K562 (cell line): Measurements from ENCODE around the gene SCYL1. TPM values are rescaled to one million over a fixed set of nuclear protein-coding genes. Genes with fewer than 3 reads are reported as not detected.

Experiments
- CCAR2 ChIP-seq: fragments of 200-400 bp; formaldehyde crosslinking; IDR thresholded peaks from 2 replicates; pipeline ENCODE4 v1.6.1; 2017; ENCODE audit warnings: mild to moderate bottlenecking, low read depth, low read length
- CXXC5 ChIP-seq: fragments of 250-450 bp; sonication (Bioruptor Pico); IDR thresholded peaks from 2 replicates; pipeline ENCODE4 v1.8.0; 2022; ENCODE audit warnings: inconsistent platforms, mild to moderate bottlenecking, moderate library complexity
- DEAF1 ChIP-seq: fragments of 450-650 bp; formaldehyde crosslinking; IDR thresholded peaks from 2 replicates; pipeline ENCODE4 v1.4.0; 2020; ENCODE audit warnings: mild to moderate bottlenecking, moderate library complexity
- ETV1 ChIP-seq: fragments of 450-650 bp; conservative IDR thresholded peaks from 2 replicates; pipeline ENCODE4 v1.6.1; 2016; ENCODE audit warnings: missing genetic modification characterization, control low read depth, low read depth, missing compliant biosample characterization
- MAFF ChIP-seq: IDR thresholded peaks from 2 replicates; pipeline ENCODE4 v1.6.1; 2012; ENCODE audit warnings: low read length, improper control_type of control experiment
- MEIS2 ChIP-seq: fragments of 450-650 bp; IDR thresholded peaks from 2 replicates; pipeline ENCODE4 v1.6.1; 2014; ENCODE audit warnings: mild to moderate bottlenecking; ENCODE audit not compliant: partially characterized antibody
- OTX1 ChIP-seq: fragments of 450-650 bp; formaldehyde crosslinking; IDR thresholded peaks from 2 replicates; pipeline ENCODE4 v1.4.0; 2022; ENCODE audit warnings: mild to moderate bottlenecking
- RHOXF2B ChIP-seq: fragments of 250-450 bp; sonication (Bioruptor Pico); conservative IDR thresholded peaks from 2 replicates; pipeline ENCODE4 v1.5.1; 2021
- ZC3H8 ChIP-seq: fragments of 450-650 bp; IDR thresholded peaks from 2 replicates; pipeline ENCODE4 v1.6.1; 2017
- ZFP1 ChIP-seq: fragments of 450-650 bp; formaldehyde crosslinking; IDR thresholded peaks from 2 replicates; pipeline ENCODE4 v1.4.0; 2020; ENCODE audit warnings: mild to moderate bottlenecking, mixed read lengths
- ZNF121 ChIP-seq: sonication (generic); formaldehyde crosslinking; conservative IDR thresholded peaks from 2 replicates; pipeline ENCODE4 v1.8.0; 2022; ENCODE audit warnings: missing genetic modification reagents
- ZNF408 ChIP-seq: fragments of 250-450 bp; sonication (Bioruptor Pico); IDR thresholded peaks from 2 replicates; pipeline ENCODE4 v1.4.0; 2020; ENCODE audit warnings: low read depth, mild to moderate bottlenecking, moderate library complexity
- ZNF717 ChIP-seq: fragments of 250-450 bp; sonication (Bioruptor Pico); IDR thresholded peaks from 2 replicates; pipeline ENCODE4 v1.5.0; 2021
- polyA plus RNA-seq, 8 experiments: library from polyadenylated mRNA; depleted of rRNA in 4 of 8; stranded (reverse) in 5 of 8; unstranded in 3 of 8; fragments of >200 nt; fragmentation: Nextera tagmentation in 2 of 8; fragmentation: Illumina TruSeq in 1 of 8; extraction: Ambion mirVana in 2 of 8; extraction: Trizol in 1 of 8; gene quantifications; 2 replicates each; pipeline versions ENCODE4 v1.2.1 to v1.2.3, GENCODE V29; 2011 to 2014; ENCODE audit warnings: inconsistent platforms in 1 of 8, missing spikeins in 1 of 8
- total RNA-seq, 7 experiments: library from RNA; depleted of rRNA in 6 of 7; stranded (reverse); fragments of >200 nt in 6 of 7; fragmentation: Illumina TruSeq in 2 of 7; extraction: Trizol in 2 of 7; gene quantifications; 2 replicates each; pipeline versions ENCODE4 v1.2.1 to v1.2.3, GENCODE V29; 2011 to 2021; ENCODE audit warnings: low replicate concordance in 1 of 7
- TF ChIP-seq, protein P1 (sequence below): fragments of 450-650 bp; IDR thresholded peaks from 2 replicates; pipeline ENCODE4 v1.6.1; 2016
- TF ChIP-seq, protein P2 (sequence below): fragments of 150-350 bp; conservative IDR thresholded peaks from 2 replicates; pipeline ENCODE4 v1.6.1; 2014; ENCODE audit warnings: low read length
- TF ChIP-seq, protein P3 (sequence below), 3 experiments: fragments of 200-800 bp in 1 of 3; fragments of 250-450 bp in 1 of 3; fragments of 450-650 bp in 1 of 3; sonication (Bioruptor Pico) in 1 of 3; sonication (Bioruptor generic) in 1 of 3; formaldehyde crosslinking in 1 of 3; IDR thresholded peaks; 2 replicates each; pipeline versions ENCODE4 v1.6.1 to v1.8.0; 2016 to 2022; ENCODE audit warnings: mild to moderate bottlenecking in 2 of 3, missing genetic modification characterization in 2 of 3, missing compliant biosample characterization in 1 of 3, moderate library complexity in 1 of 3
- TF ChIP-seq, protein P4 (sequence below): fragments of 450-650 bp; IDR thresholded peaks from 2 replicates; pipeline ENCODE4 v1.6.1; 2016; ENCODE audit warnings: borderline replicate concordance

Gene SCYL1
- total and polyA plus RNA-seq, 9 of the 15 experiments (the other 6 are each of a cell fraction or from before 2014, with no cell fraction given) = 1.9 to 145 (median 57.6) TPM

DNA sequence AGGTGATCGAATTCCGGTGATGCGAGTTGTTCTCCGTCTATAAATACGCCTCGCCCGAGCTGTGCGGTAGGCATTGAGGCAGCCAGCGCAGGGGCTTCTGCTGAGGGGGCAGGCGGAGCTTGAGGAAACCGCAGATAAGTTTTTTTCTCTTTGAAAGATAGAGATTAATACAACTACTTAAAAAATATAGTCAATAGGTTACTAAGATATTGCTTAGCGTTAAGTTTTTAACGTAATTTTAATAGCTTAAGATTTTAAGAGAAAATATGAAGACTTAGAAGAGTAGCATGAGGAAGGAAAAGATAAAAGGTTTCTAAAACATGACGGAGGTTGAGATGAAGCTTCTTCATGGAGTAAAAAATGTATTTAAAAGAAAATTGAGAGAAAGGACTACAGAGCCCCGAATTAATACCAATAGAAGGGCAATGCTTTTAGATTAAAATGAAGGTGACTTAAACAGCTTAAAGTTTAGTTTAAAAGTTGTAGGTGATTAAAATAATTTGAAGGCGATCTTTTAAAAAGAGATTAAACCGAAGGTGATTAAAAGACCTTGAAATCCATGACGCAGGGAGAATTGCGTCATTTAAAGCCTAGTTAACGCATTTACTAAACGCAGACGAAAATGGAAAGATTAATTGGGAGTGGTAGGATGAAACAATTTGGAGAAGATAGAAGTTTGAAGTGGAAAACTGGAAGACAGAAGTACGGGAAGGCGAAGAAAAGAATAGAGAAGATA, 25.7 kb upstream of the SCYL1 start, which contains the start of gene MALAT1 (continued):
- TF ChIP-seq ETV1 (tag) = no peak
- TF ChIP-seq, protein P1, sequence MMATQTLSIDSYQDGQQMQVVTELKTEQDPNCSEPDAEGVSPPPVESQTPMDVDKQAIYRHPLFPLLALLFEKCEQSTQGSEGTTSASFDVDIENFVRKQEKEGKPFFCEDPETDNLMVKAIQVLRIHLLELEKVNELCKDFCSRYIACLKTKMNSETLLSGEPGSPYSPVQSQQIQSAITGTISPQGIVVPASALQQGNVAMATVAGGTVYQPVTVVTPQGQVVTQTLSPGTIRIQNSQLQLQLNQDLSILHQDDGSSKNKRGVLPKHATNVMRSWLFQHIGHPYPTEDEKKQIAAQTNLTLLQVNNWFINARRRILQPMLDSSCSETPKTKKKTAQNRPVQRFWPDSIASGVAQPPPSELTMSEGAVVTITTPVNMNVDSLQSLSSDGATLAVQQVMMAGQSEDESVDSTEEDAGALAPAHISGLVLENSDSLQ = no peak
- no peak for TF ChIP-seq MEIS2
- TF ChIP-seq, protein P2, sequence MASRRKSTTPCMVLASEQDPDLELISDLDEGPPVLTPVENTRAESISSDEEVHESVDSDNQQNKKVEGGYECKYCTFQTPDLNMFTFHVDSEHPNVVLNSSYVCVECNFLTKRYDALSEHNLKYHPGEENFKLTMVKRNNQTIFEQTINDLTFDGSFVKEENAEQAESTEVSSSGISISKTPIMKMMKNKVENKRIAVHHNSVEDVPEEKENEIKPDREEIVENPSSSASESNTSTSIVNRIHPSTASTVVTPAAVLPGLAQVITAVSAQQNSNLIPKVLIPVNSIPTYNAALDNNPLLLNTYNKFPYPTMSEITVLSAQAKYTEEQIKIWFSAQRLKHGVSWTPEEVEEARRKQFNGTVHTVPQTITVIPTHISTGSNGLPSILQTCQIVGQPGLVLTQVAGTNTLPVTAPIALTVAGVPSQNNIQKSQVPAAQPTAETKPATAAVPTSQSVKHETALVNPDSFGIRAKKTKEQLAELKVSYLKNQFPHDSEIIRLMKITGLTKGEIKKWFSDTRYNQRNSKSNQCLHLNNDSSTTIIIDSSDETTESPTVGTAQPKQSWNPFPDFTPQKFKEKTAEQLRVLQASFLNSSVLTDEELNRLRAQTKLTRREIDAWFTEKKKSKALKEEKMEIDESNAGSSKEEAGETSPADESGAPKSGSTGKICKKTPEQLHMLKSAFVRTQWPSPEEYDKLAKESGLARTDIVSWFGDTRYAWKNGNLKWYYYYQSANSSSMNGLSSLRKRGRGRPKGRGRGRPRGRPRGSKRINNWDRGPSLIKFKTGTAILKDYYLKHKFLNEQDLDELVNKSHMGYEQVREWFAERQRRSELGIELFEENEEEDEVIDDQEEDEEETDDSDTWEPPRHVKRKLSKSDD = peak; percentile 96
- TF ChIP-seq, protein P3, sequence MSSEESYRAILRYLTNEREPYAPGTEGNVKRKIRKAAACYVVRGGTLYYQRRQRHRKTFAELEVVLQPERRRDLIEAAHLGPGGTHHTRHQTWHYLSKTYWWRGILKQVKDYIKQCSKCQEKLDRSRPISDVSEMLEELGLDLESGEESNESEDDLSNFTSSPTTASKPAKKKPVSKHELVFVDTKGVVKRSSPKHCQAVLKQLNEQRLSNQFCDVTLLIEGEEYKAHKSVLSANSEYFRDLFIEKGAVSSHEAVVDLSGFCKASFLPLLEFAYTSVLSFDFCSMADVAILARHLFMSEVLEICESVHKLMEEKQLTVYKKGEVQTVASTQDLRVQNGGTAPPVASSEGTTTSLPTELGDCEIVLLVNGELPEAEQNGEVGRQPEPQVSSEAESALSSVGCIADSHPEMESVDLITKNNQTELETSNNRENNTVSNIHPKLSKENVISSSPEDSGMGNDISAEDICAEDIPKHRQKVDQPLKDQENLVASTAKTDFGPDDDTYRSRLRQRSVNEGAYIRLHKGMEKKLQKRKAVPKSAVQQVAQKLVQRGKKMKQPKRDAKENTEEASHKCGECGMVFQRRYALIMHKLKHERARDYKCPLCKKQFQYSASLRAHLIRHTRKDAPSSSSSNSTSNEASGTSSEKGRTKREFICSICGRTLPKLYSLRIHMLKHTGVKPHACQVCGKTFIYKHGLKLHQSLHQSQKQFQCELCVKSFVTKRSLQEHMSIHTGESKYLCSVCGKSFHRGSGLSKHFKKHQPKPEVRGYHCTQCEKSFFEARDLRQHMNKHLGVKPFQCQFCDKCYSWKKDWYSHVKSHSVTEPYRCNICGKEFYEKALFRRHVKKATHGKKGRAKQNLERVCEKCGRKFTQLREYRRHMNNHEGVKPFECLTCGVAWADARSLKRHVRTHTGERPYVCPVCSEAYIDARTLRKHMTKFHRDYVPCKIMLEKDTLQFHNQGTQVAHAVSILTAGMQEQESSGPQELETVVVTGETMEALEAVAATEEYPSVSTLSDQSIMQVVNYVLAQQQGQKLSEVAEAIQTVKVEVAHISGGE (CRISPR knock-in tag; IDR thresholded peaks at IDR 0.05) = peak in 1 of 3 experiments; percentile 43; a peak in 1 of 6 replicates
- TF ChIP-seq ZNF121 = no peak
- peak; percentile 90 for TF ChIP-seq ZFP1 (CRISPR knock-in tag)
- no peak for TF ChIP-seq ZNF408 (CRISPR knock-in tag)
- peak; percentile 100 for TF ChIP-seq OTX1 (CRISPR knock-in tag)
- TF ChIP-seq, protein P4, sequence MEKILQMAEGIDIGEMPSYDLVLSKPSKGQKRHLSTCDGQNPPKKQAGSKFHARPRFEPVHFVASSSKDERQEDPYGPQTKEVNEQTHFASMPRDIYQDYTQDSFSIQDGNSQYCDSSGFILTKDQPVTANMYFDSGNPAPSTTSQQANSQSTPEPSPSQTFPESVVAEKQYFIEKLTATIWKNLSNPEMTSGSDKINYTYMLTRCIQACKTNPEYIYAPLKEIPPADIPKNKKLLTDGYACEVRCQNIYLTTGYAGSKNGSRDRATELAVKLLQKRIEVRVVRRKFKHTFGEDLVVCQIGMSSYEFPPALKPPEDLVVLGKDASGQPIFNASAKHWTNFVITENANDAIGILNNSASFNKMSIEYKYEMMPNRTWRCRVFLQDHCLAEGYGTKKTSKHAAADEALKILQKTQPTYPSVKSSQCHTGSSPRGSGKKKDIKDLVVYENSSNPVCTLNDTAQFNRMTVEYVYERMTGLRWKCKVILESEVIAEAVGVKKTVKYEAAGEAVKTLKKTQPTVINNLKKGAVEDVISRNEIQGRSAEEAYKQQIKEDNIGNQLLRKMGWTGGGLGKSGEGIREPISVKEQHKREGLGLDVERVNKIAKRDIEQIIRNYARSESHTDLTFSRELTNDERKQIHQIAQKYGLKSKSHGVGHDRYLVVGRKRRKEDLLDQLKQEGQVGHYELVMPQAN = 0 out of 2 replicates have a peak, but pooled peaks have one; percentile 48
- peak; percentile 96 for TF ChIP-seq RHOXF2B (CRISPR knock-in tag)
- peak; percentile 99 for TF ChIP-seq ZNF717 (CRISPR knock-in tag)
- TF ChIP-seq MAFF = peak; percentile 7; the same call in 1 of the 2 replicates
- TF ChIP-seq ZC3H8 = 0 out of 2 replicates have a peak, but pooled peaks have one; percentile 25
- no peak for TF ChIP-seq CCAR2
- TF ChIP-seq DEAF1 (CRISPR knock-in tag) = peak; percentile 95
- peak; percentile 93 for TF ChIP-seq CXXC5 (CRISPR knock-in tag)
